ENCODE results near the gene SI. TPM values are rescaled to one million over a fixed set of nuclear protein-coding genes. Genes with fewer than 3 reads are reported as not detected.
A peak's percentile ranks its signal among the peaks of the same experiment; 100 is the strongest.
"Not testable (repeated sequence)": the region's sequence is repeated elsewhere in the genome, so short reads cannot be mapped to it uniquely, and the experiment has no call there.

SI gene
- total RNA-seq, 6 experiments from 2014 or later = not detected

DNA sequence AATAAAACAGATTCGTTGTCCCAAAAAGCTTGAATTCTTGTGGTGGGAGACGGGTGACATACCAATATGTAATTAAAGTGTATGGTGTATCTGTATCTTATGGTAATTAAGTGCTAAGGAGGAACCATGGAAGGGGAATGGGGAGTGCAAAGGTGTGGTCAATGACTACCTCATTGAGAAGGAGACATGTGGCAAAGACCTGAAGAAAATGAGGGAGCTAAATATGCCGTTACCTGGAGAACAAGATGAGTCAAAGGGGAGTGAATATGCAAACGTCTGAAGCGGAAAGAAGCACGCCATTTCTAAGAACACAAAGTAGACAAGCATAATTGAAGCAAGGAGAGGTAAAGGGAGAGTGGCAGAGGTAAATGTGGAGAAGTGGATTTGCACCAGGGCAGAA, 115.7 kb downstream of the SI start:
- no peak for DNase-seq
- no peaks in the 10 kb centered on the region for H3K4me1 Mint-ChIP-seq (ENCODE audit: low read depth)
- TF ChIP-seq, protein P1, sequence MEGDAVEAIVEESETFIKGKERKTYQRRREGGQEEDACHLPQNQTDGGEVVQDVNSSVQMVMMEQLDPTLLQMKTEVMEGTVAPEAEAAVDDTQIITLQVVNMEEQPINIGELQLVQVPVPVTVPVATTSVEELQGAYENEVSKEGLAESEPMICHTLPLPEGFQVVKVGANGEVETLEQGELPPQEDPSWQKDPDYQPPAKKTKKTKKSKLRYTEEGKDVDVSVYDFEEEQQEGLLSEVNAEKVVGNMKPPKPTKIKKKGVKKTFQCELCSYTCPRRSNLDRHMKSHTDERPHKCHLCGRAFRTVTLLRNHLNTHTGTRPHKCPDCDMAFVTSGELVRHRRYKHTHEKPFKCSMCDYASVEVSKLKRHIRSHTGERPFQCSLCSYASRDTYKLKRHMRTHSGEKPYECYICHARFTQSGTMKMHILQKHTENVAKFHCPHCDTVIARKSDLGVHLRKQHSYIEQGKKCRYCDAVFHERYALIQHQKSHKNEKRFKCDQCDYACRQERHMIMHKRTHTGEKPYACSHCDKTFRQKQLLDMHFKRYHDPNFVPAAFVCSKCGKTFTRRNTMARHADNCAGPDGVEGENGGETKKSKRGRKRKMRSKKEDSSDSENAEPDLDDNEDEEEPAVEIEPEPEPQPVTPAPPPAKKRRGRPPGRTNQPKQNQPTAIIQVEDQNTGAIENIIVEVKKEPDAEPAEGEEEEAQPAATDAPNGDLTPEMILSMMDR (IDR thresholded peaks at IDR 0.05) = no peak
- H3K36me3 Mint-ChIP-seq (ENCODE audit: low read depth) = 0 out of 2 replicates have a peak, but pooled peaks cover 4% of the 10 kb centered on the region
- H3K27ac Mint-ChIP-seq = no peak overlapping the region
- H3K4me3 Mint-ChIP-seq = no peak overlapping the region
- peaks cover 31% of the 10 kb centered on the region for H3K9me3 Mint-ChIP-seq
- H3K27me3 Mint-ChIP-seq (ENCODE audit: insufficient read depth) = no peaks in the 10 kb centered on the region

DNA sequence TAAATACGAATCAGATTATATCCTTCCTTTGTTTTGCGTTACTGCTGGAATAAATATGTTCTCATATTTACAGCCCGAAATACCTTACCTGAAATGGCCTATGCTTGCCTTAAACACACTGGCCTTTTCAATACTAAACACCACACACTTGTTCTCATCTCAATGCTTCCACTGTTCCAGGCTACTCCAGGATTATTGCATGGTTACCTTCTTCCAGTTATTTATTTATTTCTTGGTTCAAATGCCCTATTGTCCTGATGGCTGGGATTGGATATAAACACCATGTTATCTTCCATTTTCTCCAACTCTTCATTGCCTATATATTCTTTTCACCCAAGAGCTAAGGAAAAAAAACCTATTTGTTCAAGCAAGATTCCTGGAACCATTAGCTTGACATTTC, 125.3 kb downstream of the SI start:
- no peak overlapping the region for H3K27ac Mint-ChIP-seq
- H3K4me3 Mint-ChIP-seq = no peak overlapping the region
- H3K36me3 Mint-ChIP-seq (ENCODE audit: low read depth) = no peaks in the 10 kb centered on the region
- H3K9me3 Mint-ChIP-seq = peaks cover 20% of the 10 kb centered on the region
- TF ChIP-seq, protein P1 (IDR thresholded peaks at IDR 0.05) = no peak
- H3K27me3 Mint-ChIP-seq (ENCODE audit: insufficient read depth) = peaks cover 2% of the 10 kb centered on the region; the same call in 1 of the 2 replicates
- DNase-seq = no peak
- no peaks in the 10 kb centered on the region for H3K4me1 Mint-ChIP-seq (ENCODE audit: low read depth)

DNA sequence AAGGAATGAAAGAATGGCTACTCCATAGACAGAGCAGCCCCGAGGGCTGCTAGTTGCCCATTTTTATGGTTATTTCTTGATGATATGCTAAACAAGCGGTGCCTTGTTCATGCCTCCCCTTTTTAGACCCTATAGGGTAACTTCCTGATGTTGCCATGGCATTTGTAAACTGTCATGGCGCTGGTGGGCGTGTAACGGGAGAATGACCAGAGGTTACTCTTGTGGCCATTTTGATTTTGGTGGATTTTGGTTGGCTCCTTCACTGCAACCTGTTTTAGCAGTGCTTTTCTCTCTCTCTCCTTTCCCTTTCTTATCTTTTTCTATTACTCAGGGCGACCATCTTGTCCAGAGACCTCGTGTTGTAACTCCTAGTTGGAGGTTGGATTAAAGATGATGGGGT, 126.9 kb downstream of the SI start:
- DNase-seq; H3K36me3 Mint-ChIP-seq (ENCODE audit: low read depth): not testable (repeated sequence)

DNA sequence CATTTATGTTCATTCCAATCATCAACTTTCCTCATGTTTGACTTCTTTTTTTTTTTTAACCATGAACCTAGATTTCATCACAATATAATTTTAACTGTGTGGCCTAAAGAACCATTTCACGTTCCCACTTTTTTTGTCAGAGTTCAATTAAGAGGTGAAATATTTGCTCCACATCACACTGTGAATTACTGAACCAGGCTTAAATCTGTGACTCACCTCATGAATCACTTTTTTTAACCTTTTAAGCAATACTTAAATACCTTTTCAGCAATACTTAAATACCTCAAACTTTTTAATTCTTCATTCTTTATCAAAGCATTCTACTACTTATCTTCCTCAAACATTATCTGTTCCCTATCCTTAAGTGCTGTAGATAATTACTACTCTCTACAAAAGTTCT, 137.6 kb downstream of the SI start:
- Mint-ChIP-seq H3K9me3 (peaks cover 34% of the 10 kb centered on the region), H3K4me1 (ENCODE audit: low read depth) (no peaks in the 10 kb centered on the region), H3K4me3 (no peak overlapping the region), H3K27me3 (ENCODE audit: insufficient read depth) (no peaks in the 10 kb centered on the region), H3K36me3 (ENCODE audit: low read depth) (no peaks in the 10 kb centered on the region; the same call in 1 of the 2 replicates), H3K27ac (no peak overlapping the region)
- TF ChIP-seq, protein P1 (IDR thresholded peaks at IDR 0.05) = no peak
- DNase-seq = no peak

More for the DNA sequence above, 126.9 kb downstream of the SI start:
- Mint-ChIP-seq H3K9me3 (peaks cover 20% of the 10 kb centered on the region), H3K4me3 (peak overlapping the region; percentile 81; the same call in 1 of the 2 replicates)
- not testable (repeated sequence) for H3K4me1 Mint-ChIP-seq (ENCODE audit: low read depth); H3K27ac Mint-ChIP-seq; H3K27me3 Mint-ChIP-seq (ENCODE audit: insufficient read depth)

DNA sequence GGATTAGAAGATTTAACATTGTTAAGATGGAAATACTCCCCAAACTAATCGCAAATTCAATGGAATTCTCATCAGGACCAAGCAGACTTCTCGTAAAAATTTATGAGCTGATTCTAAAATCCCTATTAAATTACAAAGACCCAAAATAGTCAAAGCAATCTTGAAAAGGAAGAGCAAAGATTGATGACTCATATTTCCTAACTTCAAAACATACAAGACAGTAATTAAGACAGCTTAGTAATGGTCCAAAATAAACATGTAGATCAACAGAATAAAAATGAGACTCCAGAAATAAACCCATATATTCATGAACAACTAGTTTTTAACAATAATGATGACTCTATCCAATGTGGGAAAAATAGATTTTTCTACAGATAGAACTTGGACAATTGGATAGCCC, 148.7 kb downstream of the SI start:
- TF ChIP-seq, protein P1 (IDR thresholded peaks at IDR 0.05) = no peak
- Mint-ChIP-seq H3K27me3 (ENCODE audit: insufficient read depth) (no peaks in the 10 kb centered on the region), H3K4me1 (ENCODE audit: low read depth) (no peaks in the 10 kb centered on the region), H3K9me3 (peaks cover 54% of the 10 kb centered on the region), H3K4me3 (no peak overlapping the region), H3K36me3 (ENCODE audit: low read depth) (no peaks in the 10 kb centered on the region), H3K27ac (no peak overlapping the region)
- DNase-seq = no peak

Other genes starting within 250 kb of the SI start
- not detected for gene SLITRK3, start 117.9 kb upstream of the SI start, total RNA-seq (2021; fragmentation: NEBNext Ultra II Directional; extraction: Animal tissue kit (Norgen Biotek cat#: 25700))

Measured in HFFc6 (cell line).